Ecto neural progenitor cell (in vitro differentiated cells): ENCODE data around the gene BHLHE40.

Source experiments
- DNase-seq: peaks from one replicate; pipeline ENCODE4 v3.0.0-alpha.2; 2018; ENCODE audit warnings: low spot score

The BHLHE40 gene

DNA sequence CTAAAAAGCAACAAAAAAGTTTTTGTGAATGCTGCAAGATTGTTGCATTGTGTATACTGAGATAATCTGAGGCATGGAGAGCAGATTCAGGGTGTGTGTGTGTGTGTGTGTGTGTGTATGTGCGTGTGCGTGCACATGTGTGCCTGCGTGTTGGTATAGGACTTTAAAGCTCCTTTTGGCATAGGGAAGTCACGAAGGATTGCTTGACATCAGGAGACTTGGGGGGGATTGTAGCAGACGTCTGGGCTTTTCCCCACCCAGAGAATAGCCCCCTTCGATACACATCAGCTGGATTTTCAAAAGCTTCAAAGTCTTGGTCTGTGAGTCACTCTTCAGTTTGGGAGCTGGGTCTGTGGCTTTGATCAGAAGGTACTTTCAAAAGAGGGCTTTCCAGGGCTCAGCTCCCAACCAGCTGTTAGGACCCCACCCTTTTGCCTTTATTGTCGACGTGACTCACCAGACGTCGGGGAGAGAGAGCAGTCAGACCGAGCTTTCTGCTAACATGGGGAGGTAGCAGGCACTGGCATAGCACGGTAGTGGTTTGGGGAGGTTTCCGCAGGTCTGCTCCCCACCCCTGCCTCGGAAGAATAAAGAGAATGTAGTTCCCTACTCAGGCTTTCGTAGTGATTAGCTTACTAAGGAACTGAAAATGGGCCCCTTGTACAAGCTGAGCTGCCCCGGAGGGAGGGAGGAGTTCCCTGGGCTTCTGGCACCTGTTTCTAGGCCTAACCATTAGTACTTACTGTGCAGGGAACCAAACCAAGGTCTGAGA lies 4.7 kb downstream of the BHLHE40 start:
- no peak for DNase-seq

DNA sequence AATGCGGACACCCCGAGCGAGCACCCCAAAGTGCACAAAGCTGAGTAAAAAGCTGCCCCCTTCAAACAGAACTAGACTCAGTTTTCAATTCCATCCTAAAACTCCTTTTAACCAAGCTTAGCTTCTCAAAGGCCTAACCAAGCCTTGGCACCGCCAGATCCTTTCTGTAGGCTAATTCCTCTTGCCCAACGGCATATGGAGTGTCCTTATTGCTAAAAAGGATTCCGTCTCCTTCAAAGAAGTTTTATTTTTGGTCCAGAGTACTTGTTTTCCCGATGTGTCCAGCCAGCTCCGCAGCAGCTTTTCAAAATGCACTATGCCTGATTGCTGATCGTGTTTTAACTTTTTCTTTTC lies 5.3 kb downstream of the BHLHE40 start:
- no peak for DNase-seq

DNA sequence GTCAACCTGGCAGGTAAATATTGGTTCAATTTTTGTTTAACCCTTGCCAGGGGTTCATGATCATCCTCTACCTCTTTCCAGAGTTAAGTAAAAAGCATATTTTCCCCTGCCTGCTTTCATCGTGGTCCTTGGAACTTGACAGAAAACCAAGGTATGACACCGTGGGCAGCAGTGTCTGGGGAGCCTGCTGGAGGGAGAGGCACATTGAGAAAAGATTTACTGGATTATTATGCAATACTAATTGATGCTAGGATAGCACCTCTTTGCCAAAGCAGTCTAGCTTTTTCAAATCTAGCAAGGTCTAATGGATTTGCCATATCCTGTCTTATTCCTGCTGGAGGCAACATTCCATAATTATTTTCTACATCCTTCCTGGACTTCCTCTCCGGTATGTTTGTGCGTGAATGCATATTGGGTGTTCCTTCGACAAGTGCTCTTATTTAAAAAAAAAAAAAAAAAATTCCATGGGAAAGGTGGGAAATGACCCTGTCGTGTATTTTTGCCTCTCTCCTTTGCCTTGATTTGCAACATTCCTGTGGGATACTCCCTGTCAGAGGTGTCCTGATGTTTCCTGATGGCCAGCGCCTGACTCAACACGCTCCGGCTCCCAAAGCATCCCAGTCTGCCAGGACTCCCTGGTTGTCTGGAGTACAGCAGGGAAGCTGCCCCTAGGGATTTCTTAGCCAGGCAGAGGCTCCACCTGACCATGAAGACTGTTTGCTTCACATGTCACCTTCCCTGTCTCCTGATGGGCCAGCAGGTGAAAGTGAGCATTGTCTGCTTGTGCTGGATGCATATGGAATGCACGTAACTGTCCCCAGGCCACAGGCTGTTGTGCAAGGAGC lies 6.3 kb downstream of the BHLHE40 start:
- DNase-seq, result no peak

DNA sequence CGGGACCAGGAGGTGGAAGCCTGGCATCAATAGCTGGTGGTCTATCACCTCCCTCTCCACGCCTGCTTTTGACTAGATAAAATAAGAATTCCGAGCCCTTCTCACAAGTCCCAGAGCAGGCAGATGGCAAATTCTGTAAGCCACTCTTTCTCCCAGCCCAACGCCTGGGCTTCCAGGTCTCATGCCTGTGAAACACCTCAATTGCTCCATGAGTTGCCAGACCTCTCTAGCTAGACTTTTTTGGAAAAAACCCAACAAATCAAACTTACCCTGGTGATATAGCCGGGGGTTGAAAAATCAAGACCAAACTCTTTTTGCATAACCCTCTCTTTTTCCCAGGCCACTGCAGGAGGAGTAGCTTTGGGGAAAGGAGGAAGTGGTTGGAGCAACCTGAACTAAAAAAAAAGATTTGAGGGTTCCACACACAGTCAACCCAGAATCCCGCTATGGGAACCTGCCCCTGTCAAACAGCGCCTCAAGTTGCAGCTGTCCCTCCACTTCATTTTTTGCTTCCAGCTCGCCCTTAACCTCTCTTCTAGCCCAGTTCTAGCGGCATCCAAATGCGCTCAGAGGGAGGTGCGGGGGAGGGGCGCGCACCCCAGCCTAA lies 7.0 kb downstream of the BHLHE40 start:
- DNase-seq, result no peak

DNA sequence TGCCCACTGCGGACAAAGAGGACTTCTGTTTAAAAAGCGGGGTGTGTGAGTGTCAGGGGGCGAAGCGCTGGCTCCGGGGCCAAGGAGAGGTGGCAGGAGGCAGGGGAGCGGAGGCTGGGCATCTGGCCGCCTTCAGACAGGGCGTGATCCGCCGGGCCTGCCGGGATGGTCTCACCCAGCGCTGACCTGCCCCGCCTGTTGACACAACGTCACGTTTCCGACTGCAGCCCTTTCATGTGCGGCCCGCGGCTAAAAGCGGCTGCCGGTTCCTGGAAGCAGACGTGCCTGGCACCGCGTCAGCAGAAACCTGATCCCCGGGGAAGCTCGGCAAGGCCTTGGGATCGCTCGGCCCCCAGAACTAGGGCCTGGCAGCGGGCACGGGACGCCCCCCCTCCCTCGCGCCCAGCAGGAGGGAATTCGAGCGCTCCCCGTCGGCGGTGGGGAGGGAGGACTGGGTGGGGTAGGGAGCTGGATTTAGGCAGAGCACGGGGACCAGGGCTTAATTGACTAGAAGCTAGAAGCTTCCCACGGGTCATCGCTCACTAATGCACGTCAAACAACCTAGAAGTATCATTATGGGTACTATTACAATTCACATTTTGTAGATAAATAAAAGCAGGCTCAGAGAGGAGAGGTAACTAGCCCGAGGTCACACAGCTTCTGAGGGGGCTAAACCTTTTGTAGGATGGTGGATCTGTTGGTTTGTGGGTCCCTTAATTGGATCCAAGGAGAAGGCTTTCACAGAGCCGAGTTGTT lies 7.7 kb downstream of the BHLHE40 start:
- DNase-seq, result peak; percentile 94

DNA sequence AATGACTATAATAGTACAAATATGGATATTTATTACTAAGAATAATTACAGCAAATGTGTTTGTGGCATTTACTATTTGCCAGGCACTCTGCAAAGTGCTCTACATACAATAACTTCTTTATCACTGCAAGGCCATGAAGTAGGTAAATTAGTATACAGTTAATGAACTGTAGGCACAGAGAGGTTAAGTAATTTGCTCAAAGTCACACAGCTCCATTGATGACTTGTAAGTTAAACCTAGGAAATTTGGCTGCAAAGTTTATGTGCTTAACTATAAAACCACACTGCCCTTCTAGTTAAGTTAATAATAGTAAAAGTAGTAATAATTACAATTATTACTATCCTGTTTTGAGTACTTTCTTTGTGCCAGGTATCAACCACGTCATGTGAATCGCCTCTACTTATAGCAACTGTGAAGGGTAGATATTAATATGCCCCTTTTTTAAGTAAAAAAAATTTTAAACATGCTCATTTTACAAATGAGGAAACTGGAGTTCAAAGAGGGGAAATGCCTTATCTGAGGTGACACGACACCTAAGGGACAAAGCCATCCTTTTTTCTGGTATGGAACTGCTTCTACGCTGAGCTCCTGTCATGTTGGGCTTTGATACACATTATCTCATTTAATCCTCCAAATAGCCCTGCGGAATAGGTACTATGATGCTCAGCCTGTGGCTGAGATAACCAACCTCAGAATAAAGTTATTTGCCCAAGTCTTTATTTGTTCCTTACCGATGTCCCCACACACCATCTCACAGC lies 8.5 kb downstream of the BHLHE40 start:
- no peak for DNase-seq

DNA sequence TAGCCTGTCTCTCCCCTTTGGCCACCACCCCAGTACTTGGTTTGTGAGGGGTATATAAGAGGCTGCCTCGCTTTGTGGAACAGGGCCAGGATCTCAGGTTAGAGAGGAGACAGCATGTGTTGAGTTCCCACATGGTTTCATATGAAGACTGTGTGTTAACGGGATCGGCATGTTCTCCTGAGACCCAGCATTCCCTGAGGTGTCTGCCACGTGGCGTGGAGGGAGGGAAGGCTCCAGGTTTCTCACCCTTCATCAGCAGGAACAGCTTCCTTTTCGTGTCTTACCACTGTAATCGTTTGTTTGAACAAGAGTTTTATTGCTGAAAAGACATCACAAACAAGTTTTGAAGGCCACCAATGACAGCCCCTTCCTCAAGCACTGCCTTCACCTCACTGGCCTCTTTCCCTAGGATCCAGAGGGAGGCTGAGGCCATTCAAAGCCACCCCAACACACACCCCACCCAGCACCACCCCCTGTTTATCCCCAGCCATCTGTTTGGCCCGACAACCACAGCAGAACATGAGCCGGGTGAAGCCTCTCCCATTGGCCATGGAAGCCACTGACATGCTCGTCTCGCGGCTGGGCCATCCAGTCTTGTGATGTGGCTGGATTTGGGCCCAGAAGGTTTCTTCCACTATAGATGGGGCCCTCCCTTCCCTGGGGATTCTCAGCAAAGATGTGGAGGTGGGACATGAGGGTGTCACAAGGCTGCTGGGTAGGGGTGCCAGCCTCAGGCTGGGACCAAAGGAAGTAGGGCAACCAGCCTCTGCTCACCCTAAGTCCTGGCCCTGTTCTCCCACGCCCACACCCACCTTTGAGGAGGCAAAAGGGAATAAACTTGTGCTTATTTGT lies 10.0 kb downstream of the BHLHE40 start:
- no peak for DNase-seq

DNA sequence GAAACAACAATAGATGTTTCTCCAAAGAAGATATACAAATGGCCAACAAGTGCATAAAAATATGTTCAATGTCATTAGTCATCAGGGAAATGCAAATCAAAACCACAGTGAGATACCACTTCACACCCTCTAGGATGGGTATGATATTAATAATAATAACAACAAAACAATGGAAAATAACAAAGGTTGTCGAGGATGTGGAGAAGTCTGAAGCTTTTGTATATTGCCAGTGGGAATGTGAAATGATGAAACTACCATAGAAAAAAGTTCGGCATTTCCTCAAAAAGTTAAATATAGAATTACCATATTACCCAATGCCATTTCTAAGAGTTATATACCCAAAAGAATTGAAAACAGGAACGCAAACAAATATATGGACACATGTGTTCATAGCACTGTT lies 10.8 kb downstream of the BHLHE40 start:
- DNase-seq, result no peak

DNA sequence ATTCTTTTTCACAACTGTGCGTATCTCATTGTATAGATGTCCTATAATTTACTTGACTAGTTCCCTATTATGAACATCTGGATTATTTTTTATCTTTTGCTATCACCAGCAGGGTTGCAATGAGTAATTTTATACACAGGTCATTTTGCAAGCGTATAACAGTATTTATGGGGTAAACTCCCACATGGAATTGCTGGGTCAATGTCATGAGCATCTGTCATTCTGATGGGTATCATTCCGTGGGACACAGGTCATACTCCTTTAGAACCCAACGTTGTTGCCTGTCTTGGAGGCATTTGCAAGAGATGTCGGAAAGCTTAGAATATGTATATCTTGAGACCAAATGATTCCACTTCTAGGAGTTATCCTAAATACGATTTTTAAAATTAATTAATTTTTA lies 12.9 kb downstream of the BHLHE40 start:
- no peak for DNase-seq

DNA sequence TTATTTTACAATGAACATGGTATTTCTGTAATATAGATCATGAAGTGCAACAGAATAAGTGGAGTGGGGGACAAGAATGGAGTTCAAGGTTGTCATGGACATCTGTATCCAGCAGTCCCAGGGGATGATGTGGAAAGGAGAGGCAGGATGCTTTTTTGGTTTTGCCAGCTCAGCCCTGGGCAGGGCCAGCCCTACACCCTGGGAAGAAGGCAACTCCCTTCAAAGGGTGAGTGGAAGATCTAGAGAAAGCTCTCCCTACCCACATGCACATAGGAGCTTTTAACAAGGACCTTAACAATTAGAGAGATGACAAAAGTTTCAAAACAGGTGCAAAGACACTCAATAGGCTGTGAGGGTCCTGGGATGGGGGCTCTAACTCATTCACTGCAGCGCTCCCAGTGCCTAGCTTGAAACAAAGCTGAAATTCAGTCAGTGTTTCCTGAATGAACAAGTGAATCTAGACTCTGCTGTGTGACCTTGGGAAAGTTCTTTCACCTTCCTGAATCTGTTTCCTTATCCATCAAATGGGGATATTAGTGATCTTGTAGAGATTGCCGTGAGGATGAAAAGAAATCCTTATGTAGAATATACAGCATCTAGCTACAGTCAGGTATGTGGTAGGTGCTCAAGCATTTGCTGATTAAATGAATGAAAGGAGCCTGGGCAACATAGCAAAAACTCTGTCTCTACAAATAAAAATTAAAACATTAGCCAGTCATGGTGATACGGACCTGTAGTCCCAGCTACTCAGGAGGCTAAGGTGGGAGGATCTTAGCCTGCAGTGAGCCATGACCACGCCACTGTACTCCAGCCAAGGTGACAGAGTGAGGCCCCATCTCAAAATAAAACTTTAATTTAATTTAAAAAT lies 14.3 kb downstream of the BHLHE40 start:
- no peak for DNase-seq

DNA sequence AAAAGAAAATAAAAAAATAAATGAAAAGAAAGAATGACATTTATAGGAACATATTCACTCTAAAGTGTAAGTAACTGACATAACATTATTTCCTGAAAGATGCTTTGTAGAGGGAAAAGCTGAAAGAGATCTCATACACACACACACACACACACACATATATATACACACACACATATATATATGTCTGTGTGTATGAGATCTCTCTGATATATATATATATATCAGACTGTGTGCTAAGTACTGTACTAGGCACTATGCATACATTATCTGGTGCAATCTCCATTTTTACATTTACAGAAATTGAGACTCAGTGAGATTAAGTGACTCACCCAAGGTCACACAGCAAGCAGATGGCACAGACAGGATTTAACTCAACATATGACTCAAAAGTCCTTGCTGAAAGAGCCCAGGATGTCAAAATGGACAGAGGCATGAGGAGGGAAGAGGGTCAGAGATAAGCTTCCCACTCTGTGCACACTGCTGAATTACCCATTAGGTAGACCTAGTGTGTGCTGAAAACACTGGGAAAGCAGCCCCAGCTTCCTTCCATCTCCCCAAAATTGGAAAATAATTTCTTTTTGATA lies 15.0 kb downstream of the BHLHE40 start:
- no peak for DNase-seq

DNA sequence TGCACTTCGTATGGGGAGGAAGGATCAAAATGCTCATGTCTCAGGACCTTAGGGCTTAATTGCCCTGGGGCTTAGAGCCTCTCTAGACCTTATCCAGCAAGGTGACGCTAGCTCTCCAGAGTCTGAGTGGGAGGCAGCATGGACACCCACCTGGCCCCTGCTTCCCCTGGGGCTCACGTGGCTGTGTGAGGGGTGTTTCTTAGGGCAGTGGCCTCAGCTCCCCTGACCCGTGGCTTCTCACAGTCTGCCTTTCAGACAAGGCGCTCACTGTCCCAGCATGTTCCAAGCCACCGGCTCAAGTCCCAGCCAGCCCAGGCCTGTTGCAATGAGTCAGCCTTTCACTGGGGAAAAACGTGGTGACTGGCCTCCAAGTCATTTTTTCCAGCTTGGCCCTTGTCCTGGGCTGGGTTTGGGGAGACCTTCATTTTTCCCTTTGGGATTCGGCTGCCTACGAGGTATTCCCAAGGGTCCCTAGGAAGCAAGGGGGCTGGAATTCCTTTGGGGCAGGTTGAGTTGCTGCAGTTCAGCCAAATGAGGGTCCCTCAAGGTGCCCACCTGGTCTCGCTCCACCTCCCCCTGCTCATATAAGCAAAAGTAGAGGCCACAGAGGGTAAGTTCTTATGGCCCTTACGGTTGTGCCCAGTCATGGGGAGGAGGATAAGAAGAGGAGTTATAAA lies 15.7 kb downstream of the BHLHE40 start:
- DNase-seq, result peak; percentile 53

DNA sequence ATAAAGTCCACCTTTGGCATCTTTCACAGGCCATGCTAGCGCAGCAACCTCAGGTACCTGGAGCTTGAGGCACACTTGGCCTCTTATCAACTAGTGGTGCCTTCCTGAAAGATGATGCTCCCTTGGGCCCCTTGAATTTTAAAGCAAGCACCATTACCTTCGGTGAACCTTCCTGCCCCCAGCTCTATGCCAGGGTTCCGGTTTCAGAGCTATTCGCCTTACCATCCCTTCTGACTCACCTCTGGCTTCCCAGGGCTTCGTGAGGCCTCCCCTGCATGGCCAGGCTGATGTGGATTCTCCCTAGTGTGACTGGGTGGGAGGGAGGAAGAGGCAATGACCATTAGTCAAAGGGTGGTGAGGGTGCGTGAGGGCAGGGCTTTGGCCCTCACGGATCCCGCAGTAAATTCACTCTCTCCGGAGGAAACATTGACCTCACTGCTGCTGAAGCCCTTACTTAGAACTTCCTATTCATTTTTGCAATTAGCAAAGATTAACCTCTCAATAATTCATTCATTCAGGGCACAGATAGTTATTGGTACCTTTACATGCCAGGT lies 16.3 kb downstream of the BHLHE40 start:
- peak; percentile 38 for DNase-seq

DNA sequence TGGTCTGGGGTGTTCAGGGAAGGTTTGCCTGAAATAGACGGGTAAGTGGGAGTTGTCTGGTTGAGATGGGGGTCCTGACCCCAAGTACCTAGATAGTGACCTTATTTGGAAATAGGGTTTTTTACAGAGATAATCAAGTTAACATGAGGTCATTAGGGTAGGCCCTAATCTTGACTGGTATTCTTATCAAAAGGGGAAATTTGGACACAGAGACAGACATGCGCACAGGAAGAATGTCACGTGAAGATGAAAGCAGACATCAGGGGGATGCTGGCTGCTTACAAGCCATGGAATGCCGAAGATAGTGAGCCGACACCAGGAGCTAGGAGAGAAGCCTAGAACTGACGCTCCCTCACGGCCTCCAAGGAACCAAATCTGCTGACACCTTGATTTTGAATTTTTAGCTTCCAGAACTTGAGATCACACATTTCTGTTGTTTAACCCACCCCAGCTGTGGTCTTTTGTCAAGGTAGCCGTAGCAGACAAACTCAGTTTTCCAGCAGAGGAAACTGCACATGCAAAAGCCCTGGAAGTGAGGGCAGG lies 17.1 kb downstream of the BHLHE40 start:
- no peak for DNase-seq

DNA sequence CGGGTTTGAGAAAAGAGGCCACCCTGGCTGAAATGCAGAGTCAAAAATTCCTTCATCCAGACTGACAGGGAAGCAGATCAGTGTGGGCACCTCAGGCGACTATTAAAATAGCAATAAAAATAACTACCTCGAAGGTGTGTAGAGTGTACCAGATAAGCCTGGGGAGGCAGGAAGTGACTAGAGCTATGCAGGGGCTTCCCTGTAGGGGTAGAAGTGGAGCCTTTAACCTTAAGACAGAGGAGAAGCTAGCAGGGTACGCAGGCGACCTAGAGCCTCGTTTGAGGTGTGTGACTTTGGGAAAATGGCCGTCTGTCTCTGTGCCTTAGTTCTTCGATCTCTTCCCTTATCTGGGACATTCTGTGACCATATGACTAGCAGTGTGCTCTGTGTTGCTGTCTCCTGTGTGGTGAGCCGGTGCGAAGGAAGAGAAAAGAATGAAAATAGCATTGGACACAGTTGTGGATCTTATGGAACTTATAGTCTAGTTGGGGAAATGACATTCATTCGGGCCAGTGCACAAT lies 17.6 kb downstream of the BHLHE40 start:
- no peak for DNase-seq

DNA sequence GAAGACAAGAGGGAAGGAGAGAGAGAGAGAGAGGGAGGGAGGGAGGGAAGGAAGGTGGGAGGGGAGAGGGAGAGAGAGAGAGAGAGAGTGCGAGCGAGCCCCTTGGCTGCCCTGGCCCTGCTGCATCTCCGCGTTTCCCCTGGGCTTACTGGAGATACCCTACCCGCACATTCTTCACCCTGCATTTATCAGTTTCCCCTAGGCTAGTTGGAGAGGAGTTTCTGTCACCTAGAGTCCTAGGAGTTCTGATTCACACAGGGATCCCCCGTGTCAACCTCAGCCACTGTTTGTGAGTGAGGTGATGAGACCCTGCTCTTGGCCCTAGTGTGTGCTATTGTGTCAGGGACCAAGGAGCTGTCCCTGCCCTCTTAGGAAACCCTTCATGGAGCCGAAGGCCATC lies 18.7 kb downstream of the BHLHE40 start:
- DNase-seq, result no peak

DNA sequence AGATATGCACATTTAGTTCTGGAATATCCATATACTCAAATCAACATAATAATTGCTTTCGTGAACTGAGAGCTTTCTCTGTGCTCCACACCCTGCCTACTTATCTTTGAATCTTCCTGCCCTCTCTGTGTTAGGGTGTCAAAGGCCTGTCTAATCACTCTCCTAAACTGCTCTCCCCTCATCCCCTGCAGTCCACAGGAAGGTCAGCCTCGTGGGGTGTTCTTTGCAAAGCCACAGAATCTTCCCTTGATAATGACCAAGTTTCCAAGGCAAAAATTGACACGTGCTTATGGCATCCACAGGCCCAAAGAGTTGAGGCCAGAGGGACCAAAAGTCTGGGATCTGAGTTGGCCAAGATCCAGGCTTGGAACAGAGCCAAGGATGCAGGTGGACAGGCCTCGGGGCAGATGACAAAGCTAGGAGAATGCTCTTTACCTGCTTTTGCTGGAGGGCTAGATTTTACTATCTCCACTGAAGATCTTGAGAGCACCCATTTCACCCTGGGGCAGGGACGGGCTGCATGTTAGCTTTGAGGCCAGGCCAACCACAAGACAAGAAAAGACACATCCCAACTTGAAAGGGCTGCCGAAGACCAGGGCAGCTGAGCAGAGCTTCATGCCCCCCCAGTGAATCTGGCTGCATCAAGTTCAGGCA lies 20.4 kb downstream of the BHLHE40 start:
- no peak for DNase-seq
